ENCODE measurements around the gene NBEA. TPM values are rescaled to one million over a fixed set of nuclear protein-coding genes. Genes with fewer than 3 reads are reported as not detected.

The NBEA gene
- total RNA-seq, result 10 to 100 TPM in 2 of 3 donors, 1 to 10 TPM in 1; 7.5 to 18.6 (median 16.1) TPM

GRCh38 chr13:34941835-34942731 is at the start of gene NBEA:
TSS of gene NBEA (plus strand) at chr13:34942270. CDS start at chr13:34942821, 551 bp downstream.
- TF ChIP-seq CTCF (IDR thresholded peaks at IDR 0.05) (peak in 2 of 3 donors; percentile 14 to 24), POLR2AphosphoS5 (IDR thresholded peaks at IDR 0.05) (peak in 1 of 3 donors; percentile 36), POLR2A (IDR thresholded peaks at IDR 0.05) (no peak)
- no peaks in the 10 kb centered on the region for H3K27me3 ChIP-seq
- H3K36me3 ChIP-seq, result no peaks in the 10 kb centered on the region
- no peaks in the 10 kb centered on the region for H3K9me3 ChIP-seq
- H3K27ac ChIP-seq, result peak within 1 kb of the TSS; percentile 74 to 88
- peak; percentile 63 to 67 for DNase-seq (ENCODE audit: low spot score in 2 of 2)
- peak within 1 kb of the TSS; percentile 64 to 93 (median 87) for H3K4me3 ChIP-seq
- no peaks in the 10 kb centered on the region for H3K4me1 ChIP-seq
- intact Hi-C loops (cut with DNase I; ENCODE audit: low total_unique reads), result no loop called here

- TF ChIP-seq POLR2AphosphoS5 (IDR thresholded peaks at IDR 0.05) (no peak), POLR2A (IDR thresholded peaks at IDR 0.05) (no peak), CTCF (IDR thresholded peaks at IDR 0.05) (no peak)
- Histone ChIP-seq H3K36me3 (no peaks in the 10 kb centered on the region), H3K4me1 (no peaks in the 10 kb centered on the region), H3K27me3 (no peaks in the 10 kb centered on the region), H3K4me3 (no peak overlapping the region), H3K9me3 (no peaks in the 10 kb centered on the region), H3K27ac (no peak overlapping the region)
- no peak for DNase-seq (ENCODE audit: low spot score in 2 of 2)
- intact Hi-C loops (cut with DNase I; ENCODE audit: low total_unique reads), result no loop called here
Observed at GRCh38 chr13:34894756-34895155, 47.3 kb upstream of the NBEA start.

DNA sequence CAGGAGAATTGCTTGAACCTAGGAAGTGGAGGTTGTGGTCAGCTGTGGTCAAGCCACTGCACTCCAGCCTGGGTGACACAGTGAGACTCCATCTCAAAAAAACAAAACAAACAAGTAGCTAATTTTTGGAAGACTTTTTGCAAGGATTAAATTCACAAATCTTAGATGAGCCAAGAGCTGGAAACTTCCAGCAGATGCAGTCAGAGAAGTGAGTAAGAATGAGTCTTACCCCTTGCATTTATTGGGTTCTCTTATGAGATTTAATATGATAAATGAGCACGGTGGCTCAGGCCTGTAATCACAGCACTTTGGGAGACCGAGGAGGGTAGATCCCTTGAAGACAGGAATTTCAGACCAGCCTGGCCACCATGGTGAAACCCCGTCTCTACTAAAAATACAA is 44.9 kb upstream of the NBEA start:
- Histone ChIP-seq H3K36me3 (no peaks in the 10 kb centered on the region), H3K4me3 (no peak overlapping the region), H3K9me3 (no peaks in the 10 kb centered on the region), H3K4me1 (no peaks in the 10 kb centered on the region), H3K27ac (no peak overlapping the region), H3K27me3 (no peaks in the 10 kb centered on the region)
- DNase-seq (ENCODE audit: low spot score in 2 of 2), result no peak
- intact Hi-C loops (cut with DNase I; ENCODE audit: low total_unique reads), result no loop called here
- TF ChIP-seq CTCF (IDR thresholded peaks at IDR 0.05) (no peak), POLR2A (IDR thresholded peaks at IDR 0.05) (no peak), POLR2AphosphoS5 (IDR thresholded peaks at IDR 0.05) (no peak)

- H3K4me1 ChIP-seq, result no peaks in the 10 kb centered on the region
- H3K9me3 ChIP-seq, result no peaks in the 10 kb centered on the region
- intact Hi-C loops (cut with DNase I; ENCODE audit: low total_unique reads), result no loop called here
- DNase-seq (ENCODE audit: low spot score in 2 of 2), result no peak
- H3K36me3 ChIP-seq, result no peaks in the 10 kb centered on the region
- no peak overlapping the region for H3K27ac ChIP-seq
- no peaks in the 10 kb centered on the region for H3K27me3 ChIP-seq
- TF ChIP-seq POLR2AphosphoS5 (IDR thresholded peaks at IDR 0.05), result no peak
- no peak for TF ChIP-seq CTCF (IDR thresholded peaks at IDR 0.05)
- no peak for TF ChIP-seq POLR2A (IDR thresholded peaks at IDR 0.05)
- no peak overlapping the region for H3K4me3 ChIP-seq
Observed at GRCh38 chr13:34899888-34900287, 42.2 kb upstream of the NBEA start.

DNA sequence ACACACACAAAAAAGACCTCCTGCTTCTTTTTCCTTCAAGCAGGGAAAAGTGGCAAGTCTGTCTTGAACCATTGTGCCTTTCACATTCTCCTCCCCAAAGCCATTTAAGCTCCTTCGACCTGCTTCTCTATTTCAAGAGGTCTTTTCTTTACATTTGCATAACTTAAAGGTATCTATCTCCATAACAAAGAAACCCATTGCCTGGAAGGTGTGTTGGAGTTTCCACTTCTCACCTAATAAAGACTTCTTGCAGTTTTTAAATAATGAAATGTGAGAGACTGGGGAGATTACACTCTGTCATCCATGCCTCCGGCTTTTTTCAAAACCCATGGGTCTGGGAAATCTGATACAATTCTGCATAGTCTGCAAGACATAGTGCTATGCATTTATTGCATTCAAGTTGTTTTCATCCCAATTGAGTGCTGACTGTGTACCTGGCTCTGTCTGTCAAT is 41.8 kb upstream of the NBEA start:
- no peak for TF ChIP-seq POLR2A (IDR thresholded peaks at IDR 0.05)
- no peak for TF ChIP-seq CTCF (IDR thresholded peaks at IDR 0.05)
- no peak for TF ChIP-seq POLR2AphosphoS5 (IDR thresholded peaks at IDR 0.05)
- Histone ChIP-seq H3K9me3 (no peaks in the 10 kb centered on the region), H3K27ac (no peak overlapping the region), H3K4me1 (no peaks in the 10 kb centered on the region), H3K27me3 (no peaks in the 10 kb centered on the region), H3K36me3 (no peaks in the 10 kb centered on the region), H3K4me3 (no peak overlapping the region)
- no peak for DNase-seq (ENCODE audit: low spot score in 2 of 2)
- intact Hi-C loops (cut with DNase I; ENCODE audit: low total_unique reads), result no loop called here

All from breast epithelium (tissue), 4 donors.